Smooth muscle cell (in vitro differentiated cells): ENCODE measurements around the gene RGS8. TPM values are rescaled to one million over a fixed set of nuclear protein-coding genes. Genes with fewer than 3 reads are reported as not detected.
A peak's percentile ranks its signal among the peaks of the same experiment; 100 is the strongest.

Source experiments
- DNase-seq: peaks from one replicate; lab custom pipeline; 2025; ENCODE audit not compliant: unreplicated experiment; lab: John Stamatoyannopoulos, UW
- H2AFZ ChIP-seq: fragments of 200-600 bp; sonication (generic); 2 replicates; pipeline ENCODE4 v1.6.0; 2016; ENCODE audit warnings: antibody characterized with exemption, low read depth, mild to moderate bottlenecking
- H3F3A ChIP-seq: fragments of 200-600 bp; sonication (generic); 2 replicates; pipeline ENCODE4 v1.6.0; 2017; ENCODE audit warnings: antibody characterized with exemption, low read depth
- H3K27ac ChIP-seq: fragments of 200-600 bp; sonication (generic); 2 replicates; pipeline ENCODE4 v1.5.1; 2016; ENCODE audit warnings: low read depth, mild to moderate bottlenecking
- H3K27me3 ChIP-seq: fragments of 200-600 bp; sonication (generic); 2 replicates; pipeline ENCODE4 v1.6.1; 2016; ENCODE audit warnings: low read depth, mild to moderate bottlenecking
- H3K36me3 ChIP-seq: fragments of 200-600 bp; sonication (generic); 2 replicates; pipeline ENCODE4 v1.5.1; 2016; ENCODE audit warnings: low read depth
- H3K4me1 ChIP-seq: fragments of 200-600 bp; sonication (generic); 2 replicates; pipeline ENCODE4 v1.5.1; 2016; ENCODE audit warnings: low read depth
- H3K4me2 ChIP-seq: fragments of 200-600 bp; sonication (generic); 2 replicates; pipeline ENCODE4 v1.6.0; 2016; ENCODE audit warnings: mild to moderate bottlenecking
- H3K4me3 ChIP-seq: fragments of 200-600 bp; sonication (generic); 2 replicates; pipeline ENCODE4 v1.5.1; 2016; ENCODE audit warnings: mild to moderate bottlenecking
- H3K79me2 ChIP-seq: fragments of 200-600 bp; sonication (generic); 2 replicates; pipeline ENCODE4 v1.6.0; 2016; ENCODE audit warnings: low read depth, mild to moderate bottlenecking
- H3K9ac ChIP-seq: fragments of 200-600 bp; sonication (generic); 2 replicates; pipeline ENCODE4 v1.6.0; 2016; ENCODE audit warnings: low read depth
- H3K9me3 ChIP-seq: fragments of 200-600 bp; sonication (generic); replicated peaks from 2 replicates; pipeline ENCODE4 v1.5.1; 2016; ENCODE audit warnings: low read depth
- H4K20me1 ChIP-seq: fragments of 200-600 bp; sonication (generic); 2 replicates; pipeline ENCODE4 v1.6.0; 2016; ENCODE audit warnings: low read depth
- WGBS: methylation state at CpG from one replicate; pipeline ENCODE4 v1.1.7; 2016; ENCODE audit warnings: low lambda C conversion rate; 5-methylcytosine and 5-hydroxymethylcytosine counted together
- polyA plus RNA-seq: library from polyadenylated mRNA; unstranded; fragments of >200 nt; fragmentation: Nextera tagmentation; extraction: Ambion mirVana; gene quantifications from 2 replicates; pipeline ENCODE4 v1.2.1, GENCODE V29; 2016
- total RNA-seq: library from RNA; depleted of rRNA; stranded (reverse); fragments of >200 nt; gene quantifications from 2 replicates; pipeline ENCODE4 v1.2.3, GENCODE V29; 2014
- TF ChIP-seq, protein P1 (sequence below): fragments of 200-600 bp; sonication (generic); IDR thresholded peaks from 2 replicates; pipeline ENCODE4 v1.5.1; 2017; ENCODE audit warnings: borderline replicate concordance, mild to moderate bottlenecking, antibody characterized with exemption; ENCODE audit not compliant: insufficient read depth, poor library complexity, severe bottlenecking

Gene RGS8
- total and polyA plus RNA-seq, 2 experiments from 2014 or later: not detected

DNA sequence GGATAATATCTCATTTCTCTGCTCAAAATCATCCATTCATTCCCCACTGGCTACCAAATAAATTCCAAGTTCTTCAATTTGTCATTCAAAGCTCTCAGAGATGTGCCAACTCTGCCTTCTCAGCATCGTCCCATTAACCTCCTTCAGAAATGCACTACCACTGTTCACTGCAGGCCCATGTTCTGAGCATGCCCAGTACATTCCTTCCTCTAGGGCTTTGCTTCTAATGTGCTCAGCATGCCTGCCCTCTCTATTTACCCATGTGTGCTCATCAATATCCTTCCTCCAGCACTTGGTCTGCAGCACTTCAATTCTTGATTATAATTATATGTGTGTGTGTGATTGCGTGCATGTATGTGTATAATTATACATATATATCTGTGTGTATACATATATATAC, 36.1 kb upstream of the RGS8 start:
- Histone ChIP-seq H4K20me1 (no peaks in the 10 kb centered on the region), H3K27me3 (no peaks in the 10 kb centered on the region), H3K36me3 (no peaks in the 10 kb centered on the region), H3K79me2 (no peaks in the 10 kb centered on the region), H2AFZ (no peak overlapping the region), H3K4me2 (no peak overlapping the region), H3K4me3 (no peak overlapping the region), H3K9ac (no peak overlapping the region), H3F3A (no peaks in the 10 kb centered on the region), H3K27ac (no peak overlapping the region), H3K9me3 (no peaks in the 10 kb centered on the region), H3K4me1 (no peaks in the 10 kb centered on the region)
- DNase-seq: no peak
- TF ChIP-seq, protein P1, sequence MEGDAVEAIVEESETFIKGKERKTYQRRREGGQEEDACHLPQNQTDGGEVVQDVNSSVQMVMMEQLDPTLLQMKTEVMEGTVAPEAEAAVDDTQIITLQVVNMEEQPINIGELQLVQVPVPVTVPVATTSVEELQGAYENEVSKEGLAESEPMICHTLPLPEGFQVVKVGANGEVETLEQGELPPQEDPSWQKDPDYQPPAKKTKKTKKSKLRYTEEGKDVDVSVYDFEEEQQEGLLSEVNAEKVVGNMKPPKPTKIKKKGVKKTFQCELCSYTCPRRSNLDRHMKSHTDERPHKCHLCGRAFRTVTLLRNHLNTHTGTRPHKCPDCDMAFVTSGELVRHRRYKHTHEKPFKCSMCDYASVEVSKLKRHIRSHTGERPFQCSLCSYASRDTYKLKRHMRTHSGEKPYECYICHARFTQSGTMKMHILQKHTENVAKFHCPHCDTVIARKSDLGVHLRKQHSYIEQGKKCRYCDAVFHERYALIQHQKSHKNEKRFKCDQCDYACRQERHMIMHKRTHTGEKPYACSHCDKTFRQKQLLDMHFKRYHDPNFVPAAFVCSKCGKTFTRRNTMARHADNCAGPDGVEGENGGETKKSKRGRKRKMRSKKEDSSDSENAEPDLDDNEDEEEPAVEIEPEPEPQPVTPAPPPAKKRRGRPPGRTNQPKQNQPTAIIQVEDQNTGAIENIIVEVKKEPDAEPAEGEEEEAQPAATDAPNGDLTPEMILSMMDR: peak; percentile 37
- WGBS: 89% methylated on average over 2 of the region's 2 CpGs

DNA sequence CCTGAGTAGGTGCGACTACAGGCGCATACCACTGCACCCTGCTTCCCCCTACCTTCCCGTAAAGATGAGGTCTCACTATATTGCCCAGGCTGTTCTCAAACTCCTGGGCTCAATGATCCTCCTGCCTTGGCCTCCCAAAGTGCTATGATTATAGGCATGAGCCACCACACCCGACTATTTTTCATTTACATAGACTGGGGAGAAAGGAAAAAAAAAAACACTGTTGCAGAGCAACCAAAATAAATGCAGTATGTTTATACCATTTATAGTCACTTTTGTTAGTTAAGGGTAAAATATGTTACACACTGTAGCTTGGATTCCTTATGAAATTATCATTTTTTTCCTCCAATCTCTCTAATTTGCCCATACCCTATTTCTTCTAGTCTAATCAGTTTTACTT, 35.2 kb upstream of the RGS8 start:
- Histone ChIP-seq H3K9ac (no peak overlapping the region), H3K36me3 (no peaks in the 10 kb centered on the region), H3K27me3 (no peaks in the 10 kb centered on the region), H2AFZ (no peak overlapping the region), H3K4me2 (no peak overlapping the region), H3F3A (no peaks in the 10 kb centered on the region), H4K20me1 (no peaks in the 10 kb centered on the region), H3K27ac (no peak overlapping the region), H3K4me1 (no peaks in the 10 kb centered on the region), H3K79me2 (no peaks in the 10 kb centered on the region), H3K9me3 (no peaks in the 10 kb centered on the region), H3K4me3 (no peak overlapping the region)
- no peak for DNase-seq
- TF ChIP-seq, protein P1: no peak
- 97% methylated on average over 4 of the region's 4 CpGs for WGBS

DNA sequence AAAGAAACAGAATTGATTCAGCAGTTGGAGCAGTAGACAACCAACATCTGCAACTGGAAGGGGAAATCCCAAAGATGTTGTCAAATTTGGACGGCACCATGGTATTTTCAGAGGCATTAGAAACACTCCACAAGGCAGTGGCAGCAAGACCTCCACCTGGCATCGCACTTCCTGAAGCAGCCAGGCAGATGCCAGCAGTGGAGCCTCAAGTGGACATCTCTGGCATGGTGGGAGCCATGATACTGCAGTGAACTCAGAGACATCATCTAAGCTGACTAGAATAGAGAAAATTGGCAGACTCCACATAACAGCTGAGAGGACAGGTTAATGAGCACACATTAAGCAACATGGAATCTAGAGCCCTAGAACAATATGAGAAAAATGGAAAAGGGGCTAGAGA, 33.9 kb upstream of the RGS8 start:
- Histone ChIP-seq H3K4me3 (no peak overlapping the region), H3K4me2 (no peak overlapping the region), H3K79me2 (no peaks in the 10 kb centered on the region), H3K4me1 (no peaks in the 10 kb centered on the region), H3K27ac (no peak overlapping the region), H3K9ac (no peak overlapping the region), H4K20me1 (no peaks in the 10 kb centered on the region), H3K9me3 (no peaks in the 10 kb centered on the region), H3F3A (no peaks in the 10 kb centered on the region), H2AFZ (no peak overlapping the region), H3K36me3 (no peaks in the 10 kb centered on the region), H3K27me3 (no peaks in the 10 kb centered on the region)
- no peak for DNase-seq
- WGBS: 100% methylated on average over 2 of the region's 2 CpGs
- TF ChIP-seq, protein P1: no peak

DNA sequence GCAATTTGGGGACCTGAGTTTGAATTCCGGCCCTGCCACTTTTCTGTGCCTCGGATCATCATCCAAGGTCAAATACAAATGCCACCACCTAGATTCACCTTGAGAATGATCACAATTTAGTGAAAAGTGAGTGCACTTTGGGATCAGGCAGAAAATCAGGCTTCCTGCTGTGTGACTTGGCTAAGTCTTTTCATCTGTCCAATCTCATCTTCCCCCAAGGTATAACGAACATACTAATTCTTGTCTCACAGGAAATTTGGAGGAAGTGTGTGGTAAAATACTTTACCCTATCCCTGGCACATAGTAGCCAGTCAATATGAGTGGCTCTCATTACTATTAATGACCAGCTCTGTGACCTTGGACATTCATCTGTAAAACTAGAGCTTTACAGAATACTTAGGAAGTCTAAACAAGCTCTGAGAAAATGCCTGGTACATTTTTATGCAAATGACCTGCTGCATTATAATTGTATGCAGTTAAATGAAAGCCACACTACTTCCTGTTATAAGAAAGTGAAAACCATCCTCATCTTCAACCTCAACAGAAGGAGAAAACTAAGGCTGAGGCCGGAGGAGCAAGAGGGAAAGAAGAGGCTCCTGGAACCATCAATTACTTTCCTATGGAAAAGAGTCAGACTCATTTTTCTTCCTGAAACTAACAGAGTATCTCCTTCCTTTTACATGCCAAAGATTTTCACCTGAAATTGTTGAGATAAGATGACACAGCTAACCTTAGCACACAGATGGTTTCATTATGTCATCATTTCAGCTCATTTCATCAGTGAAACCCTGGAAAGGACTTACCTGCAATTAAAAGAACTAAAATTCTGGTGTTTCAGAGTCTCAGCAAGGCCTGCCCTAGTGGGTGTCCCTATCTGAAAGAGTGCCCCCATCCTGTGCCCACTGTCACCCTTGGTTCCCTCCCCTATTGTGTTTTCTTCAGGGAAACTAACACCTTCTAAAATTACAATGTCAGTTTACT, 32.6 kb upstream of the RGS8 start:
- DNase-seq: no peak
- no peaks in the 10 kb centered on the region for H3F3A ChIP-seq
- H3K27me3 ChIP-seq: no peaks in the 10 kb centered on the region
- H3K9me3 ChIP-seq: no peaks in the 10 kb centered on the region
- no peaks in the 10 kb centered on the region for H3K79me2 ChIP-seq
- no peaks in the 10 kb centered on the region for H4K20me1 ChIP-seq
- no peaks in the 10 kb centered on the region for H3K36me3 ChIP-seq
- no peak overlapping the region for H2AFZ ChIP-seq
- 68% methylated on average over 4 of the region's 4 CpGs for WGBS
- H3K4me1 ChIP-seq: no peaks in the 10 kb centered on the region
- no peak overlapping the region for H3K27ac ChIP-seq
- TF ChIP-seq, protein P1: no peak
- no peak overlapping the region for H3K9ac ChIP-seq
- no peak overlapping the region for H3K4me2 ChIP-seq
- H3K4me3 ChIP-seq: no peak overlapping the region
